ENCODE data around the gene C1orf185.
A peak's percentile ranks its signal among the peaks of the same experiment; 100 is the strongest.
"Not testable (repeated sequence)": the region's sequence is repeated elsewhere in the genome, so short reads cannot be mapped to it uniquely, and the experiment has no call there.

Gene C1orf185

GRCh38 chr1:51137696-51138095 is 35.7 kb downstream of the C1orf185 start:
- not testable (repeated sequence) for DNase-seq (ENCODE audit: low read depth)

GRCh38 chr1:51139474-51139873 is 37.4 kb downstream of the C1orf185 start:
- no peak for DNase-seq (ENCODE audit: low read depth)

- DNase-seq (ENCODE audit: low read depth) = no peak
Observed at GRCh38 chr1:51147394-51147793, 45.4 kb downstream of the C1orf185 start.

- DNase-seq (ENCODE audit: low read depth) = no peak
Observed at GRCh38 chr1:51154776-51155175, 52.7 kb downstream of the C1orf185 start.

- no peak for DNase-seq (ENCODE audit: low read depth)
Observed at GRCh38 chr1:51156752-51157151, 54.7 kb downstream of the C1orf185 start.

GRCh38 chr1:51157395-51157794 is 55.4 kb downstream of the C1orf185 start:
- DNase-seq (ENCODE audit: low read depth) = no peak

GRCh38 chr1:51158263-51158662 is 56.2 kb downstream of the C1orf185 start:
- DNase-seq (ENCODE audit: low read depth) = no peak

GRCh38 chr1:51162560-51162959 is 60.5 kb downstream of the C1orf185 start:
- not testable (repeated sequence) for DNase-seq (ENCODE audit: low read depth)

GRCh38 chr1:51165540-51165939 is 63.5 kb downstream of the C1orf185 start:
- no peak for DNase-seq (ENCODE audit: low read depth)

GRCh38 chr1:51168266-51168845 is 66.3 kb downstream of the C1orf185 start:
- DNase-seq (ENCODE audit: low read depth) = no peak

- no peak for DNase-seq (ENCODE audit: low read depth)
Observed at GRCh38 chr1:51168936-51169335, 66.9 kb downstream of the C1orf185 start.

- no peak for DNase-seq (ENCODE audit: low read depth)
Observed at GRCh38 chr1:51170342-51170741, 68.3 kb downstream of the C1orf185 start.

GRCh38 chr1:51172811-51173210 is 70.8 kb downstream of the C1orf185 start:
- no peak for DNase-seq (ENCODE audit: low read depth)

GRCh38 chr1:51175278-51175677 is 73.2 kb downstream of the C1orf185 start:
- DNase-seq (ENCODE audit: low read depth) = no peak

GRCh38 chr1:51177988-51178387 is 76.0 kb downstream of the C1orf185 start:
- not testable (repeated sequence) for DNase-seq (ENCODE audit: low read depth)

GRCh38 chr1:51188230-51188629 is 86.2 kb downstream of the C1orf185 start:
- no peak for DNase-seq (ENCODE audit: low read depth)

- peak; percentile 8 for DNase-seq (ENCODE audit: low read depth)
Observed at GRCh38 chr1:51189421-51190073, 87.5 kb downstream of the C1orf185 start.

GRCh38 chr1:51190961-51191360 is 88.9 kb downstream of the C1orf185 start:
- no peak for DNase-seq (ENCODE audit: low read depth)

- peak; percentile 22 for DNase-seq (ENCODE audit: low read depth)
Observed at GRCh38 chr1:51192213-51192843, 90.3 kb downstream of the C1orf185 start.

- no peak for DNase-seq (ENCODE audit: low read depth)
Observed at GRCh38 chr1:51193564-51193963, 91.5 kb downstream of the C1orf185 start.

Measured in activated gamma-delta T cell treated with anti-CD3 and anti-CD28 coated beads, Interleukin-2, amount 50 U/mL, for 16 hours (primary cell).